NAMALWA (cell line): ENCODE measurements around the gene SPDYE2.
"Not testable (repeated sequence)": the region's sequence is repeated elsewhere in the genome, so short reads cannot be mapped to it uniquely, and the experiment has no call there.

Experiments
- DNase-seq: peaks from one replicate; pipeline ENCODE4 v3.0.0-alpha.2; 2015; ENCODE audit warnings: low spot score

SPDYE2 gene

GRCh38 chr7:102540604-102541003 is 10.4 kb upstream of the SPDYE2 start:
- not testable (repeated sequence) for DNase-seq

GRCh38 chr7:102542083-102542482 is 8.9 kb upstream of the SPDYE2 start:
- DNase-seq = not testable (repeated sequence)

GRCh38 chr7:102542771-102543170 is 8.3 kb upstream of the SPDYE2 start:
- not testable (repeated sequence) for DNase-seq

GRCh38 chr7:102543596-102543995 is 7.4 kb upstream of the SPDYE2 start, which contains the start of gene UPK3BL2:
Gene UPK3BL2, minus strand, starts transcription at chr7:102543696. Its CDS starts 60 bp downstream, at chr7:102543636.
- not testable (repeated sequence) for DNase-seq

- not testable (repeated sequence) for DNase-seq
Observed at GRCh38 chr7:102544372-102544771, 6.7 kb upstream of the SPDYE2 start.

GRCh38 chr7:102545288-102545687 is 5.7 kb upstream of the SPDYE2 start:
- DNase-seq = not testable (repeated sequence)

- not testable (repeated sequence) for DNase-seq
Observed at GRCh38 chr7:102546353-102546752, 4.7 kb upstream of the SPDYE2 start.

GRCh38 chr7:102568620-102569019 is 17.6 kb downstream of the SPDYE2 start:
- DNase-seq = not testable (repeated sequence)

GRCh38 chr7:102572261-102573239 is 21.5 kb downstream of the SPDYE2 start, which contains the start of gene POLR2J3:
Gene POLR2J3, minus strand, starts transcription at chr7:102572583. Its CDS starts 62 bp downstream, at chr7:102572521.
- DNase-seq = peak; percentile 97

- not testable (repeated sequence) for DNase-seq
Observed at GRCh38 chr7:102574607-102575006, 23.6 kb downstream of the SPDYE2 start.

- DNase-seq = not testable (repeated sequence)
Observed at GRCh38 chr7:102576363-102576762, 25.3 kb downstream of the SPDYE2 start.

- peak; percentile 1 for DNase-seq
Observed at GRCh38 chr7:102577315-102578240, 26.6 kb downstream of the SPDYE2 start.

- not testable (repeated sequence) for DNase-seq
Observed at GRCh38 chr7:102578486-102578885, 27.5 kb downstream of the SPDYE2 start.

- DNase-seq = not testable (repeated sequence)
Observed at GRCh38 chr7:102581722-102582121, 30.7 kb downstream of the SPDYE2 start.

GRCh38 chr7:102583495-102583894 is 32.5 kb downstream of the SPDYE2 start:
- DNase-seq = not testable (repeated sequence)

- not testable (repeated sequence) for DNase-seq
Observed at GRCh38 chr7:102589857-102590256, 38.8 kb downstream of the SPDYE2 start.

- DNase-seq = not testable (repeated sequence)
Observed at GRCh38 chr7:102592477-102593019, 41.5 kb downstream of the SPDYE2 start.

GRCh38 chr7:102593637-102594334 is 42.8 kb downstream of the SPDYE2 start:
- DNase-seq = not testable (repeated sequence)

GRCh38 chr7:102596036-102596435 is 45.0 kb downstream of the SPDYE2 start:
- not testable (repeated sequence) for DNase-seq

- not testable (repeated sequence) for DNase-seq
Observed at GRCh38 chr7:102599699-102600098, 48.7 kb downstream of the SPDYE2 start.

- DNase-seq = not testable (repeated sequence)
Observed at GRCh38 chr7:102602317-102602716, 51.3 kb downstream of the SPDYE2 start.
